Measurements from ENCODE around the gene CAMTA1.

DNA sequence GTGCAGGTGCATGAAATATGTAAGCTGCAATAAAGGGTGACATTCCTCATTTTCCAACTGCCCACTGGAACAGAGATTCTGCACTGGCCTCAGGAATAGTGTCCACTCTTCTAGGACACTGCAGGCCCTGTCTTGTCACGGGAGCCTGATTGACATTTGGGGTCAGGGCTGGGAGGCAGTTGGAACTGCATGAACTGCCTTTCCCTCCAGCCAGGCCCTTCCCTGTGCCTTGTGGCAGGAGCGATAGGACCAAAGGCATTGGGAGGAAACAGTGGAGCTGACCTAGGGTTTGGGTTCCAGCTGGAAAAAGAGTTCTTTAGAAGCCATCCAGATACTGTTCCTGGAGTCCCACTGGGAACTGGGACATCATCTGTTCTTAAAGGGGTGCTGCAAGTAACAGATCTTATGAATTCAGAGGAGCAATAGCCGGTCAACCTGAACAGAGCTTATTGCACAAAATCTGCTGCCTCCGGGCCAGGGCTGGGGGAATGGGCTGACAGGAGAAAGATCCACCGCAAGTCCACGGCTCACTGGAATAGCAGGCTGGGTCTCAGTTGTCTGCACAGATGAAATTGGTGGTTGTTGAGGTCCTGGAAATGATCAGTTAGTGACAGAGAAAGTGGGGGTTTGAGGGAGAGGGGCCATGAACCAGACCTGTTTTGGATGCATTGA is 451.7 kb downstream of the CAMTA1 start:
- TF ChIP-seq, protein P1, sequence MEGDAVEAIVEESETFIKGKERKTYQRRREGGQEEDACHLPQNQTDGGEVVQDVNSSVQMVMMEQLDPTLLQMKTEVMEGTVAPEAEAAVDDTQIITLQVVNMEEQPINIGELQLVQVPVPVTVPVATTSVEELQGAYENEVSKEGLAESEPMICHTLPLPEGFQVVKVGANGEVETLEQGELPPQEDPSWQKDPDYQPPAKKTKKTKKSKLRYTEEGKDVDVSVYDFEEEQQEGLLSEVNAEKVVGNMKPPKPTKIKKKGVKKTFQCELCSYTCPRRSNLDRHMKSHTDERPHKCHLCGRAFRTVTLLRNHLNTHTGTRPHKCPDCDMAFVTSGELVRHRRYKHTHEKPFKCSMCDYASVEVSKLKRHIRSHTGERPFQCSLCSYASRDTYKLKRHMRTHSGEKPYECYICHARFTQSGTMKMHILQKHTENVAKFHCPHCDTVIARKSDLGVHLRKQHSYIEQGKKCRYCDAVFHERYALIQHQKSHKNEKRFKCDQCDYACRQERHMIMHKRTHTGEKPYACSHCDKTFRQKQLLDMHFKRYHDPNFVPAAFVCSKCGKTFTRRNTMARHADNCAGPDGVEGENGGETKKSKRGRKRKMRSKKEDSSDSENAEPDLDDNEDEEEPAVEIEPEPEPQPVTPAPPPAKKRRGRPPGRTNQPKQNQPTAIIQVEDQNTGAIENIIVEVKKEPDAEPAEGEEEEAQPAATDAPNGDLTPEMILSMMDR (IDR thresholded peaks at IDR 0.05): no peak
- no peak for TF ChIP-seq EP300 (IDR thresholded peaks at IDR 0.05)
- no peak for TF ChIP-seq POLR2AphosphoS5 (IDR thresholded peaks at IDR 0.05)

Measured in upper lobe of left lung (tissue), 4 donors.